Ishikawa (cell line): Measurements from ENCODE around the gene NF1.

Experiments
- CEBPB ChIP-seq: IDR thresholded peaks from 2 replicates; pipeline ENCODE4 v1.6.1; 2012
- CREB1 ChIP-seq: IDR thresholded peaks from 2 replicates; pipeline ENCODE4 v1.6.1; 2012; ENCODE audit warnings: low read depth
- EGR1 ChIP-seq: IDR thresholded peaks from 2 replicates; pipeline ENCODE4 v1.6.1; 2012
- EP300 ChIP-seq: IDR thresholded peaks from 2 replicates; pipeline ENCODE4 v1.6.1; 2012; ENCODE audit warnings: borderline replicate concordance
- FOXM1 ChIP-seq: IDR thresholded peaks from 2 replicates; pipeline ENCODE4 v1.6.1; 2012; ENCODE audit warnings: low read depth, borderline replicate concordance
- MAX ChIP-seq: IDR thresholded peaks from 2 replicates; pipeline ENCODE4 v1.6.1; 2012
- NFIC ChIP-seq: IDR thresholded peaks from 2 replicates; pipeline ENCODE4 v1.6.1; 2012
- RAD21 ChIP-seq: IDR thresholded peaks from 2 replicates; pipeline ENCODE4 v1.6.1; 2012; ENCODE audit warnings: low read depth
- REST ChIP-seq: IDR thresholded peaks from 2 replicates; pipeline ENCODE4 v1.6.1; 2012; ENCODE audit warnings: low read depth, mild to moderate bottlenecking
- TAF1 ChIP-seq: IDR thresholded peaks from 2 replicates; pipeline ENCODE4 v1.6.1; 2012; ENCODE audit warnings: low read depth, mild to moderate bottlenecking
- TCF12 ChIP-seq: IDR thresholded peaks from 2 replicates; pipeline ENCODE4 v1.6.1; 2012; ENCODE audit warnings: low read depth
- TEAD4 ChIP-seq: IDR thresholded peaks from 2 replicates; pipeline ENCODE4 v1.6.1; 2012
- USF1 ChIP-seq: IDR thresholded peaks from 2 replicates; pipeline ENCODE4 v1.6.1; 2012
- YY1 ChIP-seq: IDR thresholded peaks from 2 replicates; pipeline ENCODE4 v1.6.1; 2012; ENCODE audit warnings: low read depth
- ZBTB7A ChIP-seq: IDR thresholded peaks from 2 replicates; pipeline ENCODE4 v1.6.1; 2012; ENCODE audit warnings: low read depth

Gene NF1

GRCh38 chr17:31390748-31391495 lies 296.1 kb downstream of the NF1 start:
- TF ChIP-seq ZBTB7A = peak; percentile 67
- TF ChIP-seq FOXM1 = no peak

DNA sequence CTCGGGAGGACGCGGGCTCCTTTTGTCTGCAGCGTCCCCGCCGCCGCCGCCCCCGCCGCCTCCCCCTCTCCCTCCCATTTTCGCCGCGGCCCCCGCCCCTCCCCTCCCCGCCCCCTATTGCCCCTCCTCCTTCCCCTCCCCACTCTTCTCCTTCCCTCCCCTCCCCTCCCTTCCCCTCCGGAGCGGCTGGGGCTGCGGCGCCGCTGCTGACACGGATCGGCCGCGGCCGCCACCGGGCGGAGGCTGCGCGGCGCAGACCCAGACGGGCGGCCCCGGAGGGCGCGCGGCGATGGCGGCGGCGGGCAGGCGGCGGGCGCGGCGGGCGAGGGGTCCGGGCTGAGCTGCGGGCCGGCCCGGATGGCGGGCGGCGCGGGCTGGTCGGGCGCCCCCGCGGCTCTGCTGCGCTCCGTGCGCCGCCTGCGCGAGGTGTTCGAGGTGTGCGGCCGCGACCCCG lies 296.7 kb downstream of the NF1 start, which contains the start of gene RAB11FIP4:
RAB11FIP4 (plus strand) TSS at position 180 of the 454 bp plus-strand sequence; CDS start at position 358, 178 bp downstream.
- TF ChIP-seq TAF1 (no peak), FOXM1 (no peak), TCF12 (no peak), RAD21 (no peak), YY1 (no peak), REST (no peak), ZBTB7A (no peak), TEAD4 (no peak), MAX (no peak), CEBPB (no peak), CREB1 (no peak), USF1 (no peak), EGR1 (no peak), EP300 (no peak), NFIC (no peak)

GRCh38 chr17:31392002-31392855 lies 297.5 kb downstream of the NF1 start:
- TF ChIP-seq TCF12 (no peak), CEBPB (no peak), TAF1 (no peak), REST (no peak), YY1 (no peak), NFIC (no peak), ZBTB7A (no peak), CREB1 (no peak), MAX (0 out of 2 replicates have a peak, but pooled peaks have one; percentile 2)

DNA sequence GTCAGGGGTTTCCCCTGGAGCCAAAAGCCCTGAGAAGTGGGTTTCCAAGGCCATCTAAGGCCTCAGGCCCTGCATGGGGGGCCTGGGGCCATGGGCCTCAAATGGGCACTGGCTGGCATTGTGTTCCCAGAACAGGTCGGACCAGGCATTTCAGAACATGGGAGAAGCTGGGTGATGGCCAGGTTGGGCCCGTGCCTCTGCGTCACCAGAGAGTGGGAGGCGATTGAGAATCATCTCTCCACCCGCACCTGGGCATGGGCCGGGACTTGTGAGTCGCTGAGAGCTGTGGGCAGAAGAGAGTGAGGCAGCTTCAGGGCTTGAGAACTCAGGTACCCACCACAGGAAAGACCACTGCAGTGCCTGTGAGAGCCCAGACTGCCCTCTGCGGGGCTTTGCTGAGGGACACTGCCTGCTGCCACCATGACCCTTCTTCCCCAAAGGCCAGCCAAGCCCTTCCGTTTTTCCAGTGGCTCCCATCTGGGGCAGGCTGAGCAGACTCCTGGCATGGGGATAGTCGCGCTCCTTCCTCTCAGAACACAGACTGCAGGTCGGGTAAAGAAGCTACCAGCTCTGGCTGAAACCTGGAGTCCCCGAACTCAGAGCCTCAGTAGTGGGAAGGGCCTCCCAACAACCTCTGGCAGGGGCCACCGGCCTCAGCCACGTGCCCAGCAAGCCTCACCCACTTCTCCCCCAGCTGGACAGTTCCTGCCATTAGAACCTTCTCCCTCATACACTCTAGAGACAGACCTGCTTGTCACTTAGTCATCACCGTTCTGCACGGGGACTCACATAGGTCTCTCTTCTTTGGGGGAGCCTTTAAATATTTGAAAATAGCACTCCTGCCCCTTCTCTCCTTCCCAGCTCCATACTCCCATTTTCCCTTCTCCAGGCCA lies 298.3 kb downstream of the NF1 start:
- no peak for TF ChIP-seq NFIC
- TF ChIP-seq MAX = peak; percentile 51
- TF ChIP-seq TCF12 = no peak
- TF ChIP-seq CREB1 = no peak
- TF ChIP-seq USF1 = peak; percentile 53
- peak; percentile 76 for TF ChIP-seq REST
